HEK293 (cell line): Measurements from ENCODE around the gene BTBD9.

Experiments
- CTCF ChIA-PET: fragments of 350-600 bp; formaldehyde crosslinking; extraction: SDS; loops from one replicate; lab custom pipeline; 2021; ENCODE audit warnings: antibody characterized with exemption; lab: Yijun Ruan, JAX
- POLR2A ChIA-PET: fragments of 300-600 bp; formaldehyde crosslinking; extraction: SDS; loops from one replicate; lab custom pipeline; 2020; ENCODE audit warnings: antibody characterized with exemption, inconsistent platforms; lab: Yijun Ruan, JAX
- H3K27ac ChIP-seq: fragments of 200-500 bp; sonication (Bioruptor generic); 2 replicates; pipeline ENCODE4 v1.5.1; 2014; ENCODE audit warnings: low read depth, low read length, control low read depth, inconsistent platforms; ENCODE audit errors: extremely low read depth
- H3K36me3 ChIP-seq, 2 experiments: fragments of 200-500 bp in 1 of 2; sonication (Bioruptor generic) in 1 of 2; 1 replicate in 1 of 2; 2 replicates in 1 of 2; pipeline ENCODE4 v1.5.1; 2014 to 2017; ENCODE audit warnings: inconsistent platforms in 2 of 2, low read length in 2 of 2; ENCODE audit not compliant: control insufficient read depth in 2 of 2, insufficient read depth in 1 of 2
- H3K4me1 ChIP-seq: fragments of 200-500 bp; sonication (Bioruptor generic); 2 replicates; pipeline ENCODE4 v1.5.1; 2014; ENCODE audit warnings: mild to moderate bottlenecking, low read length, inconsistent platforms; ENCODE audit not compliant: control insufficient read depth, insufficient read depth
- H3K4me3 ChIP-seq: 2 replicates; pipeline ENCODE4 v1.5.1; 2011; ENCODE audit warnings: low read depth, mild to moderate bottlenecking, control low read depth, low read length, moderate library complexity
- H3K9me3 ChIP-seq: fragments of 200-500 bp; sonication (Bioruptor generic); 2 replicates; pipeline ENCODE4 v1.5.1; 2014; ENCODE audit warnings: low read depth, low read length, inconsistent platforms; ENCODE audit not compliant: control insufficient read depth, insufficient read depth
- MEIS1 ChIP-seq: sonication (generic); formaldehyde crosslinking; IDR thresholded peaks from 2 replicates; pipeline ENCODE4 v1.8.1; 2022; ENCODE audit warnings: missing genetic modification reagents, mild to moderate bottlenecking, borderline replicate concordance
- OVOL3 ChIP-seq: fragments of 450-650 bp; formaldehyde crosslinking; IDR thresholded peaks from 2 replicates; pipeline ENCODE4 v1.5.1; 2016; ENCODE audit warnings: missing biosample characterization, missing genetic modification characterization
- ZBTB17 ChIP-seq: fragments of 450-650 bp; formaldehyde crosslinking; IDR thresholded peaks from 2 replicates; pipeline ENCODE4 v1.5.1; 2016; ENCODE audit warnings: missing biosample characterization, missing genetic modification characterization
- ZNF133 ChIP-seq: fragments of 450-650 bp; formaldehyde crosslinking; IDR thresholded peaks from 2 replicates; pipeline ENCODE4 v1.5.1; 2016; ENCODE audit warnings: missing biosample characterization, missing genetic modification characterization
- ZNF174 ChIP-seq: fragments of 450-650 bp; formaldehyde crosslinking; IDR thresholded peaks from 2 replicates; pipeline ENCODE4 v1.5.0; 2017; ENCODE audit warnings: missing biosample characterization, mild to moderate bottlenecking, missing genetic modification characterization
- ZNF274 ChIP-seq, 2 experiments: fragments of 200-500 bp in 1 of 2; fragments of 450-650 bp in 1 of 2; sonication (Bioruptor generic) in 1 of 2; formaldehyde crosslinking in 1 of 2; IDR thresholded peaks; 2 replicates each; pipeline versions ENCODE4 v1.5.1 to v1.6.1; 2014 to 2016; ENCODE audit warnings: borderline replicate concordance in 1 of 2, inconsistent platforms in 1 of 2, low read length in 1 of 2, missing biosample characterization in 1 of 2, missing genetic modification characterization in 1 of 2
- ZNF366 ChIP-seq: fragments of 450-650 bp; formaldehyde crosslinking; conservative IDR thresholded peaks from 2 replicates; pipeline ENCODE4 v1.5.1; 2016; ENCODE audit warnings: missing biosample characterization, missing genetic modification characterization
- ZNF404 ChIP-seq: fragments of 450-650 bp; formaldehyde crosslinking; IDR thresholded peaks from 2 replicates; pipeline ENCODE4 v1.5.1; 2017; ENCODE audit warnings: missing biosample characterization, missing genetic modification characterization
- ZNF521 ChIP-seq: fragments of 450-650 bp; formaldehyde crosslinking; IDR thresholded peaks from 2 replicates; pipeline ENCODE4 v1.5.1; 2017; ENCODE audit warnings: missing biosample characterization, mild to moderate bottlenecking, missing genetic modification characterization
- ZNF596 ChIP-seq: fragments of 450-650 bp; IDR thresholded peaks from 2 replicates; pipeline ENCODE4 v1.5.0; 2018; ENCODE audit warnings: missing biosample characterization, mild to moderate bottlenecking, missing genetic modification characterization, moderate library complexity
- ZNF654 ChIP-seq: fragments of 450-650 bp; formaldehyde crosslinking; IDR thresholded peaks from 2 replicates; pipeline ENCODE4 v1.5.1; 2016; ENCODE audit warnings: low read depth, missing biosample characterization, missing genetic modification characterization
- ZNF660 ChIP-seq: fragments of 450-650 bp; IDR thresholded peaks from 2 replicates; pipeline ENCODE4 v1.5.1; 2018; ENCODE audit warnings: missing biosample characterization, mild to moderate bottlenecking, missing genetic modification characterization
- ZNF670 ChIP-seq: fragments of 450-650 bp; formaldehyde crosslinking; IDR thresholded peaks from 2 replicates; pipeline ENCODE4 v1.5.1; 2016; ENCODE audit warnings: missing biosample characterization, missing genetic modification characterization, low read depth
- ZSCAN30 ChIP-seq: fragments of 450-650 bp; IDR thresholded peaks from 2 replicates; pipeline ENCODE4 v1.5.1; 2018; ENCODE audit warnings: missing biosample characterization, mild to moderate bottlenecking, missing genetic modification characterization, moderate library complexity
- TF ChIP-seq, protein P1 (sequence below): fragments of 450-650 bp; formaldehyde crosslinking; IDR thresholded peaks from 2 replicates; pipeline ENCODE4 v1.5.1; 2016; ENCODE audit warnings: missing biosample characterization, missing genetic modification characterization
- TF ChIP-seq, protein P2 (sequence below): fragments of 450-650 bp; formaldehyde crosslinking; IDR thresholded peaks from 2 replicates; pipeline ENCODE4 v1.5.1; 2016; ENCODE audit warnings: missing biosample characterization, missing genetic modification characterization
- TF ChIP-seq, protein P3 (sequence below): fragments of 450-650 bp; formaldehyde crosslinking; conservative IDR thresholded peaks from 2 replicates; pipeline ENCODE4 v1.5.1; 2016; ENCODE audit warnings: low read depth, missing biosample characterization, missing genetic modification characterization
- TF ChIP-seq, protein P4 (sequence below): fragments of 450-650 bp; formaldehyde crosslinking; IDR thresholded peaks from 2 replicates; pipeline ENCODE4 v1.5.1; 2016; ENCODE audit warnings: missing biosample characterization, missing genetic modification characterization

The BTBD9 gene

DNA sequence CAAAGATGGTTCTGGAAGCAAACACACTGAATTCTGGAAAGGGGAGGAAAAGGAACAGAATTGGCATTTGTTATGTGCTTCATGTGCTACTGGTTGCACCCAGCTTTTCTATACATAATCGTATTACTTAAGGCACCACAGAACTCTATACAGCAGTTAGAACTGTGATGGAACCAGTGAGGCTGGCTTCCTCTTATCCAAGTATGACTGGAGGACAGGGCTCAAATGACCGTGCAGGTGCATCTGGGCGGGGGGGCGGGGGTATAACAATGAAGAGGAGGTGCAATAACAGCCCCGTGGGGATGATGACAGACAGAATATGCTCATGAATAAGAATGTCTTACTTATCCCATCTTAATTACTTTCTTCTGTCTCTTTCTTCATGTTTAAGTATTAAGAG is 144.2 kb downstream of the BTBD9 start:
- Histone ChIP-seq H3K9me3 (no peaks in the 10 kb centered on the region), H3K27ac (no peak overlapping the region), H3K36me3 (no peaks in the 10 kb centered on the region), H3K4me1 (no peaks in the 10 kb centered on the region)
- CTCF ChIA-PET: interaction anchor here (1.0 to 4.0 kb wide), 8 partner anchors 20 to 803 kb away, joined by 3 to 31 read pairs (median 9); no protein-coding TSS in a partner anchor
- POLR2A ChIA-PET: no interaction called here
- no peak for TF ChIP-seq ZNF174 (tag by site-specific recombination)
- no peak for TF ChIP-seq ZNF596 (tag by site-specific recombination)
- TF ChIP-seq ZNF521 (tag by site-specific recombination): no peak
- TF ChIP-seq, protein P1, sequence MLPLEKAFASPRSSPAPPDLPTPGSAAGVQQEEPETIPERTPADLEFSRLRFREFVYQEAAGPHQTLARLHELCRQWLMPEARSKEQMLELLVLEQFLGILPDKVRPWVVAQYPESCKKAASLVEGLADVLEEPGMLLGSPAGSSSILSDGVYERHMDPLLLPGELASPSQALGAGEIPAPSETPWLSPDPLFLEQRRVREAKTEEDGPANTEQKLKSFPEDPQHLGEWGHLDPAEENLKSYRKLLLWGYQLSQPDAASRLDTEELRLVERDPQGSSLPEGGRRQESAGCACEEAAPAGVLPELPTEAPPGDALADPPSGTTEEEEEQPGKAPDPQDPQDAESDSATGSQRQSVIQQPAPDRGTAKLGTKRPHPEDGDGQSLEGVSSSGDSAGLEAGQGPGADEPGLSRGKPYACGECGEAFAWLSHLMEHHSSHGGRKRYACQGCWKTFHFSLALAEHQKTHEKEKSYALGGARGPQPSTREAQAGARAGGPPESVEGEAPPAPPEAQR (tag by site-specific recombination): no peak
- no peak for TF ChIP-seq ZNF670 (tag by site-specific recombination)
- TF ChIP-seq ZNF274 (IDR thresholded peaks at IDR 0.05; ENCODE audit: low read length): no peak
- TF ChIP-seq ZNF274 (tag by site-specific recombination; IDR thresholded peaks at IDR 0.05; ENCODE audit: borderline replicate concordance): no peak
- no peak for TF ChIP-seq MEIS1 (CRISPR knock-in tag)
- TF ChIP-seq, protein P2, sequence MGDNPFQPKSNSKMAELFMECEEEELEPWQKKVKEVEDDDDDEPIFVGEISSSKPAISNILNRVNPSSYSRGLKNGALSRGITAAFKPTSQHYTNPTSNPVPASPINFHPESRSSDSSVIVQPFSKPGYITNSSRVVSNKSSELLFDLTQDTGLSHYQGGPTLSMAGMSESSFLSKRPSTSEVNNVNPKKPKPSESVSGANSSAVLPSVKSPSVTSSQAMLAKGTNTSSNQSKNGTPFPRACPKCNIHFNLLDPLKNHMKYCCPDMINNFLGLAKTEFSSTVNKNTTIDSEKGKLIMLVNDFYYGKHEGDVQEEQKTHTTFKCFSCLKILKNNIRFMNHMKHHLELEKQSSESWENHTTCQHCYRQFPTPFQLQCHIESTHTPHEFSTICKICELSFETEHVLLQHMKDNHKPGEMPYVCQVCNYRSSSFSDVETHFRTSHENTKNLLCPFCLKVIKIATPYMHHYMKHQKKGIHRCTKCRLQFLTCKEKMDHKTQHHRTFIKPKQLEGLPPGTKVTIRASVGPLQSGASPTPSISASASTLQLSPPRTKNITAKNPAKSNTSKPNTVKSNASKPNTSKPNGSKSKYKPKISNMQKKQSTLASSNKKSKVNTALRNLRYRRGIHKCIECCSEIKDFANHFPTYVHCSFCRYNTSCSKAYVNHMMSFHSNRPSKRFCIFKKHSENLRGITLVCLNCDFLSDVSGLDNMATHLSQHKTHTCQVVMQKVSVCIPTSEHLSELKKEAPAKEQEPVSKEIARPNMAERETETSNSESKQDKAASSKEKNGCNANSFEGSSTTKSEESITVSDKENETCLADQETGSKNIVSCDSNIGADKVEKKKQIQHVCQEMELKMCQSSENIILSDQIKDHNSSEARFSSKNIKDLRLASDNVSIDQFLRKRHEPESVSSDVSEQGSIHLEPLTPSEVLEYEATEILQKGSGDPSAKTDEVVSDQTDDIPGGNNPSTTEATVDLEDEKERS (tag by site-specific recombination): no peak
- no peak for TF ChIP-seq ZNF404 (tag by site-specific recombination)
- TF ChIP-seq, all 188 proteins: peak for 0
- H3K4me3 ChIP-seq: no peak overlapping the region

DNA sequence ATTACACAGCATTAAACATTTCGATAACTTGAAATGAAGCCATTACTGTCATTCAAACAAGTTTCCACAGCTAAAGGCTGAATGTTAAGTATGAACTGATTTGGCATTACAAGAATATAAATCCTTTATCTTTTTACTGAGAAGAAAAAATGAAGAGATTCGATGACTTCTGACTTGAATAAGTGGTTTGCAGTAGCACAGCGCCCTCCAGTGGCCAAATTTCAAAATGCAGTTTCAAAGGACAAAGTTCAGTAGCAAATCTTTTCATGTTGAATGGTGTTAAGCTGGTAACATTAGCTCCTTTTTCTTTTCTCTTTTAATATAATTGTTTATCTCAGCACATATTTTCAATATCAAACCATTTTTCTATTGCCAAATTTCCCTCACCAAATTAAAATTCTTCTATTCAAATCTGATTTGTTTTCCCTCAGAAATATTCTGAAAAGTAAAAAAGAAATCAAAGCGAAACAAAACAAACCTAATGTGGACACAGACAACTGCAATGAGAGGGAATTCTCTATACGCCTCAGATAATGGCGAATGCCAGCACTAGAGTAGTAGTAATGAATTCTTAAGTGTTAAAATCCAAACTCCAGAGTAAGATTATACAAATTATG is 145.7 kb downstream of the BTBD9 start:
- no peak overlapping the region for H3K27ac ChIP-seq
- no peak for TF ChIP-seq ZNF133 (tag by site-specific recombination)
- TF ChIP-seq, protein P3, sequence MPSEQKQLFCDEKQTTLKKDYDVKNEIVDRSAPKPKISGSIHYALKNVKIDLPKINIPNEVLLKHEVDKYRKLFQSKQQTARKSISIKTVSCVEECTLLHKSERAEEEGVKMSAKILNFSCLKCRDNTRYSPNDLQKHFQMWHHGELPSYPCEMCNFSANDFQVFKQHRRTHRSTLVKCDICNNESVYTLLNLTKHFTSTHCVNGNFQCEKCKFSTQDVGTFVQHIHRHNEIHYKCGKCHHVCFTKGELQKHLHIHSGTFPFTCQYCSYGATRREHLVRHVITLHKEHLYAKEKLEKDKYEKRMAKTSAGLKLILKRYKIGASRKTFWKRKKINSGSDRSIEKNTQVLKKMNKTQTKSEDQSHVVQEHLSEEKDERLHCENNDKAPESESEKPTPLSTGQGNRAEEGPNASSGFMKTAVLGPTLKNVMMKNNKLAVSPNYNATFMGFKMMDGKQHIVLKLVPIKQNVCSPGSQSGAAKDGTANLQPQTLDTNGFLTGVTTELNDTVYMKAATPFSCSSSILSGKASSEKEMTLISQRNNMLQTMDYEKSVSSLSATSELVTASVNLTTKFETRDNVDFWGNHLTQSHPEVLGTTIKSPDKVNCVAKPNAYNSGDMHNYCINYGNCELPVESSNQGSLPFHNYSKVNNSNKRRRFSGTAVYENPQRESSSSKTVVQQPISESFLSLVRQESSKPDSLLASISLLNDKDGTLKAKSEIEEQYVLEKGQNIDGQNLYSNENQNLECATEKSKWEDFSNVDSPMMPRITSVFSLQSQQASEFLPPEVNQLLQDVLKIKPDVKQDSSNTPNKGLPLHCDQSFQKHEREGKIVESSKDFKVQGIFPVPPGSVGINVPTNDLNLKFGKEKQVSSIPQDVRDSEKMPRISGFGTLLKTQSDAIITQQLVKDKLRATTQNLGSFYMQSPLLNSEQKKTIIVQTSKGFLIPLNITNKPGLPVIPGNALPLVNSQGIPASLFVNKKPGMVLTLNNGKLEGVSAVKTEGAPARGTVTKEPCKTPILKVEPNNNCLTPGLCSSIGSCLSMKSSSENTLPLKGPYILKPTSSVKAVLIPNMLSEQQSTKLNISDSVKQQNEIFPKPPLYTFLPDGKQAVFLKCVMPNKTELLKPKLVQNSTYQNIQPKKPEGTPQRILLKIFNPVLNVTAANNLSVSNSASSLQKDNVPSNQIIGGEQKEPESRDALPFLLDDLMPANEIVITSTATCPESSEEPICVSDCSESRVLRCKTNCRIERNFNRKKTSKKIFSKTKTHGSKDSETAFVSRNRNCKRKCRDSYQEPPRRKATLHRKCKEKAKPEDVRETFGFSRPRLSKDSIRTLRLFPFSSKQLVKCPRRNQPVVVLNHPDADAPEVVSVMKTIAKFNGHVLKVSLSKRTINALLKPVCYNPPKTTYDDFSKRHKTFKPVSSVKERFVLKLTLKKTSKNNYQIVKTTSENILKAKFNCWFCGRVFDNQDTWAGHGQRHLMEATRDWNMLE (tag by site-specific recombination): no peak
- no peak for TF ChIP-seq ZNF670 (tag by site-specific recombination)
- 0 out of 2 replicates have a peak, but pooled peaks have one; percentile 22 for TF ChIP-seq ZNF366 (tag by site-specific recombination)
- TF ChIP-seq OVOL3 (tag by site-specific recombination): no peak
- peak; percentile 90 for TF ChIP-seq ZNF654 (tag by site-specific recombination)
- TF ChIP-seq, protein P4, sequence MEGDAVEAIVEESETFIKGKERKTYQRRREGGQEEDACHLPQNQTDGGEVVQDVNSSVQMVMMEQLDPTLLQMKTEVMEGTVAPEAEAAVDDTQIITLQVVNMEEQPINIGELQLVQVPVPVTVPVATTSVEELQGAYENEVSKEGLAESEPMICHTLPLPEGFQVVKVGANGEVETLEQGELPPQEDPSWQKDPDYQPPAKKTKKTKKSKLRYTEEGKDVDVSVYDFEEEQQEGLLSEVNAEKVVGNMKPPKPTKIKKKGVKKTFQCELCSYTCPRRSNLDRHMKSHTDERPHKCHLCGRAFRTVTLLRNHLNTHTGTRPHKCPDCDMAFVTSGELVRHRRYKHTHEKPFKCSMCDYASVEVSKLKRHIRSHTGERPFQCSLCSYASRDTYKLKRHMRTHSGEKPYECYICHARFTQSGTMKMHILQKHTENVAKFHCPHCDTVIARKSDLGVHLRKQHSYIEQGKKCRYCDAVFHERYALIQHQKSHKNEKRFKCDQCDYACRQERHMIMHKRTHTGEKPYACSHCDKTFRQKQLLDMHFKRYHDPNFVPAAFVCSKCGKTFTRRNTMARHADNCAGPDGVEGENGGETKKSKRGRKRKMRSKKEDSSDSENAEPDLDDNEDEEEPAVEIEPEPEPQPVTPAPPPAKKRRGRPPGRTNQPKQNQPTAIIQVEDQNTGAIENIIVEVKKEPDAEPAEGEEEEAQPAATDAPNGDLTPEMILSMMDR (tag by site-specific recombination): peak; percentile 36; the same call in 1 of the 2 replicates
- TF ChIP-seq ZNF660 (tag by site-specific recombination): 0 out of 2 replicates have a peak, but pooled peaks have one; percentile 32
- TF ChIP-seq ZSCAN30 (tag by site-specific recombination): 0 out of 2 replicates have a peak, but pooled peaks have one; percentile 28
- TF ChIP-seq ZBTB17: 0 out of 2 replicates have a peak, but pooled peaks have one; percentile 20
- TF ChIP-seq, all 188 proteins: peak for 6
- Histone ChIP-seq H3K4me1 (no peaks in the 10 kb centered on the region), H3K36me3 (no peaks in the 10 kb centered on the region), H3K4me3 (no peak overlapping the region), H3K9me3 (no peaks in the 10 kb centered on the region)
- POLR2A ChIA-PET: no interaction called here
- CTCF ChIA-PET: interaction anchor here (0.6 to 3.5 kb wide), 78 partner anchors 9 to 1470 kb away, joined by 3 to 41 read pairs (median 4); no protein-coding TSS in a partner anchor
